ENCODE data around the gene DENND6B. TPM values are rescaled to one million over a fixed set of nuclear protein-coding genes. Genes with fewer than 3 reads are reported as not detected.

Gene DENND6B
- total RNA-seq, 6 experiments from 2014 or later: 1.4 to 2.5 (median 1.9) TPM

DNA sequence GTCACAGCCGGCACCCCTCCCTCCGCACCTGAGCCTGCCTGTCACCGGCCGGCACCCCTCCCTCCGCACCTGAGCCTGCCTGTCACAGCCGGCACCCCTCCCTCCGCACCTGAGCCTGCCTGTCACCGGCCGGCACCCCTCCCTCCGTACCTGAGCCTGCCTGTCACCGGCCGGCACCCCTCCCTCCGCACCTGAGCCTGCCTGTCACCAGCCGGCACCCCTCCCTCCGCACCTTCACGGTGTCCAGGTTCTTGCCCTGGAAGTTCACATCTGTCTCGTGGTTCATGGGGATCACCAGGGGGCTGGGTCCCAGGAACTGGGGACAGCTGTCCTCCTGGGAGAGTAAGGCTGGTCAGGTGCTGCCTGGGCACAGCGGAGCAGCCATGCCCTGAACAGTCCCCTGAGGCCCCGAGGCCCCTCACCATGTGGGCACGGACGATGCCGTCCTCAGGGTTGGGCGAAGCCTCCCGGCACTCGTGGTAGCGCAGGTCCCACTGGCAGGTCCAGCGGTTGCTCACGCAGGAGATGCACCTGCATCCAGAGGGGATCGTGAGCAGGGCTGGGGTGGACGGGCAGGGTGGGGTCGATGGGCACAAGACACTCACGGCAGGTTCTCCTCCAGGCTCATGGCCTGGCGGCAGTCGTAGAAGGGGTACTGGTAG is 41.1 kb downstream of the DENND6B start:
- TF ChIP-seq, protein P1, sequence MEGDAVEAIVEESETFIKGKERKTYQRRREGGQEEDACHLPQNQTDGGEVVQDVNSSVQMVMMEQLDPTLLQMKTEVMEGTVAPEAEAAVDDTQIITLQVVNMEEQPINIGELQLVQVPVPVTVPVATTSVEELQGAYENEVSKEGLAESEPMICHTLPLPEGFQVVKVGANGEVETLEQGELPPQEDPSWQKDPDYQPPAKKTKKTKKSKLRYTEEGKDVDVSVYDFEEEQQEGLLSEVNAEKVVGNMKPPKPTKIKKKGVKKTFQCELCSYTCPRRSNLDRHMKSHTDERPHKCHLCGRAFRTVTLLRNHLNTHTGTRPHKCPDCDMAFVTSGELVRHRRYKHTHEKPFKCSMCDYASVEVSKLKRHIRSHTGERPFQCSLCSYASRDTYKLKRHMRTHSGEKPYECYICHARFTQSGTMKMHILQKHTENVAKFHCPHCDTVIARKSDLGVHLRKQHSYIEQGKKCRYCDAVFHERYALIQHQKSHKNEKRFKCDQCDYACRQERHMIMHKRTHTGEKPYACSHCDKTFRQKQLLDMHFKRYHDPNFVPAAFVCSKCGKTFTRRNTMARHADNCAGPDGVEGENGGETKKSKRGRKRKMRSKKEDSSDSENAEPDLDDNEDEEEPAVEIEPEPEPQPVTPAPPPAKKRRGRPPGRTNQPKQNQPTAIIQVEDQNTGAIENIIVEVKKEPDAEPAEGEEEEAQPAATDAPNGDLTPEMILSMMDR (IDR thresholded peaks at IDR 0.05): no peak

DNA sequence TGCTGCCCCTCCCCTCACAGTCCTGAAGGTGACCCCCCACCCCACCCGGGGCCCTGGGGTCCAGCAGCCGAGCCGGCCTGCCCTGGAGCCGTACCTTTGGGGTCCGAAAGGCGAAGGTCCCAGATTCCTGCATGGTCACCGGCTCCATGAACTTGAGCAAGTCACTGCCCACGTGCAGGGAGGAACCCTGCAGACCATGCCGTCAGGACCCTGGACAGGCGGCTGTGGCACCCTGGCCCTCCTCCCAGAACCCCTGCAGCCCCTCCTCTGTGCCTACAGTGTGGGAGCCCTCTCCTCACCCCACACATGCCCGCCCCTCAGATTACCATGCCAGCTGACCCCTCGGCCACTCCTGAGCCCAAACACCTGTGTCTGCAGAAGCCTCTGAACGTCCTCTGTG is 42.3 kb downstream of the DENND6B start:
- Mint-ChIP-seq H3K4me3 (no peak overlapping the region), H3K4me1 (ENCODE audit: low read depth) (peaks cover 5% of the 10 kb centered on the region; the same call in 1 of the 2 replicates), H3K36me3 (ENCODE audit: low read depth) (0 out of 2 replicates have a peak, but pooled peaks cover 3% of the 10 kb centered on the region), H3K27me3 (ENCODE audit: insufficient read depth) (peaks cover 13% of the 10 kb centered on the region), H3K27ac (peak overlapping the region; percentile 40; the same call in 1 of the 2 replicates), H3K9me3 (no peaks in the 10 kb centered on the region)
- TF ChIP-seq, protein P1 (IDR thresholded peaks at IDR 0.05): no peak
- no peak for DNase-seq

More for the DNA sequence above, 41.1 kb downstream of the DENND6B start:
- no peak for DNase-seq
- no peak overlapping the region; the same call in 1 of the 2 replicates for H3K4me3 Mint-ChIP-seq
- no peak overlapping the region for H3K27ac Mint-ChIP-seq
- peaks cover 13% of the 10 kb centered on the region for H3K27me3 Mint-ChIP-seq (ENCODE audit: insufficient read depth)
- 0 out of 2 replicates have a peak, but pooled peaks cover 3% of the 10 kb centered on the region for H3K36me3 Mint-ChIP-seq (ENCODE audit: low read depth)
- H3K9me3 Mint-ChIP-seq: no peaks in the 10 kb centered on the region
- peaks cover 5% of the 10 kb centered on the region; the same call in 1 of the 2 replicates for H3K4me1 Mint-ChIP-seq (ENCODE audit: low read depth)

DNA sequence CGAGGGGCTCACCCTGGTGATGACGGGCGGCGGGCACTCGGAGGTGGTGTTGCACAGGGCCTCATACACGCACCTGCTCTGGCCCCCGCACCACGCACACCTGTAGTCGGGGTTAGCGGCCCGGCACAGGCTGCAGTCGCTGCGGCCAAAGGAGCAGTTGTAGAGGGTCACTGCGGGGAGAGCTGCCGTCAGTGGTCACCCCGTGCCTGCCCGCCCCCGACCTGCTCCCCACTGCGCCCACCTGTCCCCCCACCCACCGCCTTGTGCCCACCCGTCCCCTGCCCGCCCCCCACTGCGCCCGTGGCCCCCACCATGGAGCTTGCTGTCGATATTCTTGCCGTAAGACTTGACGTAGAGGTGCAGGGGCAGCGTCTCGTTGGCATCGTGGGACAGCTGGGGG is 43.0 kb downstream of the DENND6B start:
- no peak overlapping the region for H3K4me3 Mint-ChIP-seq
- H3K27ac Mint-ChIP-seq: no peak overlapping the region
- TF ChIP-seq, protein P1 (IDR thresholded peaks at IDR 0.05): no peak
- no peaks in the 10 kb centered on the region for H3K9me3 Mint-ChIP-seq
- peaks cover 5% of the 10 kb centered on the region; the same call in 1 of the 2 replicates for H3K4me1 Mint-ChIP-seq (ENCODE audit: low read depth)
- no peak for DNase-seq
- peaks cover 3% of the 10 kb centered on the region; the same call in 1 of the 2 replicates for H3K36me3 Mint-ChIP-seq (ENCODE audit: low read depth)
- peaks cover 13% of the 10 kb centered on the region for H3K27me3 Mint-ChIP-seq (ENCODE audit: insufficient read depth)

DNA sequence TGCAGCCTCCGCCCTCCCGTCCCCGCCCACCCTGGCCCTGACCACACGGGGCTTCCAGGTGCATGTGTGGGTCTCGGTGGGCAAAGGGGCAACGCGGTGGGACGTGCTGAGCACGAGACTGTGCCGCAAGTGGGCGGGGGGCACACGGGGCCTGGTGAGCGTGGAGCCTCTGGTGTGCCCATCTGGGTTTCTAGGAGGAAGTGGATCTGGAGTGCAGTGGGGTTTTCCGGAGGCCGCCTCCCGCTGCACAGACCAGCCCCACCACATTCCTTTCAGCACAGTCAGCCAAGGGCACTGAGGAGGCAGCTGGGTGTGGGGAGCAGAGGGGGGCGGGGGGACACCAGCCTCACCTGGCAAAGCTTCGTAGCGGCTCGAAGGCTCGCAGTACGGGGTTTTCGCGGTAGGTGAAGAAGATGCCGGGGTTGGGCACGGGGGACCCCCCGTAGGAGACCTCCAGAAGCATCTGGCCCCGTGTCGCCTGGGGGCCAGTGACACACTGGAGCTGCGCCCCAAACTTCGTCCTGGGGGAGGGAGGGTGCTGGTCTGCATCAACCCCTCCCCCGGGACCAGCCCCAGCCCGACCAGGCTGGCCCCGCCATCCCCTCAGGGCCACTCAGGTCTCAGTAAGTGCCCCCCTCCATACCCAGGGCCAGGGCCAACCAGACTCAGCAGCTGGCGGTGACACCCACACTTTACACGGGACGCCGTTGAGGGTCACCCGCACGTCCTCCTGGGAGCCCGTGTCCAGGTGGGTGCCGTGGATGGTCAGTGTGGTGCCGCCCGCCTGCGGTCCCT is 44.3 kb downstream of the DENND6B start:
- H3K4me1 Mint-ChIP-seq (ENCODE audit: low read depth): peaks cover 5% of the 10 kb centered on the region; the same call in 1 of the 2 replicates
- peak overlapping the region; percentile 58 for H3K27ac Mint-ChIP-seq

DNA sequence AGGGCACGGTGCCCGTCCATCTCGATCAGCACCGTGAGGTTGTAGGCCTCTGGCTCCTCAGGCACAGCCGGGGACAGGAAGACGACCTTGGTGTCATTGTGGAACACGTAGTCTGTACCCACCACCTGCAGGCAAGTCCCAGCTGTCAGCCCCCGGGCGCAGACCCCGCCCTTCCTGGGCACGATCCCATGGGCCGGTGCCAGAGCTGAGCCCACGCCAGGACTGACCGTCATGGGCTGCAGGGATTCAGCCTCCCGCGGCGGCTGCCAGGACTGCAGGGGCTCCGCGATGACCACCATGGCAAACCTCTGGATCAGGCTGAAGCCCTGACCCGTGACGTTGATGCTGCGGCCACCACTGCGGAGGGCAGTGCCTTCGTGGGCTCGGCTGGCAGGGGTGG is 44.9 kb downstream of the DENND6B start:
- H3K4me1 Mint-ChIP-seq (ENCODE audit: low read depth): peaks cover 5% of the 10 kb centered on the region; the same call in 1 of the 2 replicates
- H3K36me3 Mint-ChIP-seq (ENCODE audit: low read depth): peaks cover 10% of the 10 kb centered on the region; the same call in 1 of the 2 replicates
- DNase-seq: no peak
- peaks cover 14% of the 10 kb centered on the region for H3K27me3 Mint-ChIP-seq (ENCODE audit: insufficient read depth)
- no peak overlapping the region for H3K27ac Mint-ChIP-seq
- H3K9me3 Mint-ChIP-seq: no peaks in the 10 kb centered on the region
- TF ChIP-seq, protein P1 (IDR thresholded peaks at IDR 0.05): no peak
- H3K4me3 Mint-ChIP-seq: no peak overlapping the region

More for the DNA sequence above, 44.3 kb downstream of the DENND6B start:
- H3K36me3 Mint-ChIP-seq (ENCODE audit: low read depth): peaks cover 4% of the 10 kb centered on the region; the same call in 1 of the 2 replicates
- H3K27me3 Mint-ChIP-seq (ENCODE audit: insufficient read depth): peaks cover 11% of the 10 kb centered on the region
- H3K9me3 Mint-ChIP-seq: no peaks in the 10 kb centered on the region
- TF ChIP-seq, protein P1 (IDR thresholded peaks at IDR 0.05): no peak
- peak; percentile 39 for DNase-seq
- H3K4me3 Mint-ChIP-seq: no peak overlapping the region

All from HFFc6 (cell line).